Transverse colon (tissue), 4 donors: ENCODE measurements around the gene SLC34A1.

Source experiments
- EP300 ChIP-seq: sonication (generic); formaldehyde crosslinking; IDR thresholded peaks from one replicate; pipeline ENCODE4 v1.6.1; 2017; ENCODE audit warnings: antibody characterized with exemption, low read depth
- POLR2A ChIP-seq: fragments of 450-650 bp; IDR thresholded peaks from one replicate; pipeline ENCODE4 v1.6.1; 2016; ENCODE audit warnings: antibody characterized with exemption, mild to moderate bottlenecking, moderate library complexity
- POLR2AphosphoS5 ChIP-seq, 3 donors: sonication (generic); formaldehyde crosslinking; IDR thresholded peaks; one replicate each; pipeline ENCODE4 v1.6.1; 2016; ENCODE audit warnings: antibody characterized with exemption in 3 of 3
- TF ChIP-seq, protein P1 (sequence below), 5 experiments: fragments of 200-600 bp in 3 of 5; fragments of 450-650 bp in 2 of 5; sonication (generic) in 3 of 5; IDR thresholded peaks; 1 replicate in 2 of 5; 2 replicates in 3 of 5; pipeline ENCODE4 v1.5.1; 2016 to 2017; ENCODE audit warnings: antibody characterized with exemption in 5 of 5, inconsistent platforms in 3 of 5, mild to moderate bottlenecking in 2 of 5, moderate library complexity in 1 of 5

DNA sequence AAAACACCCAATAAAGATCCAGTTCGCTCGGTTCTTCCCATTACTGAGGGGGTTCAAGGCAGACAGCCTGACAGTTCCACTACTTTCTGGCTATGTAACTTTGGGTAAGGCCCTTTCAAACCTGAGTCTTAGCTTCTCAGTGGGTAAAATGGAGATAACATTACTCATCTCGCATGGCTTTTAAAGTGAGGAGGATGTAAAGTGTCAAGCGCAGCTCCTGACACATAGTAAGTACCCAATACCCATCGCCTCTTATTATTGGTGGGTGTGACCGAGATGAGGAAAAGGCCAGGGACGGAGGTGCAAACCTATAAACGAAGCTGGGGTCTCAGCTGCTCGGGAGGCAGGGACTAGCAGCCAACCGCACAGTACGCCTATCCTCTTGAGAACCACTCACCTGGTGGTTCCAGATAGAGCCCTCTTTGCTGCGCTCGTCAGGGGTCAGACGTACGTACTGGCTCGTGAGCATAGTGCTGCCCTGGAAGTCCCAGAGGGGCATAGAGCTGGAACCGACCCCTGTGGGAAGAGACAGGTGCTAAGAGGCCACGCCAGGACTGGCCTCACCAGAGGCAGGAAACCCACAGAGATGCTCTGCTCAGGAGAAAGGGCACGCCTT lies 33.4 kb upstream of the SLC34A1 start:
- TF ChIP-seq, protein P1, sequence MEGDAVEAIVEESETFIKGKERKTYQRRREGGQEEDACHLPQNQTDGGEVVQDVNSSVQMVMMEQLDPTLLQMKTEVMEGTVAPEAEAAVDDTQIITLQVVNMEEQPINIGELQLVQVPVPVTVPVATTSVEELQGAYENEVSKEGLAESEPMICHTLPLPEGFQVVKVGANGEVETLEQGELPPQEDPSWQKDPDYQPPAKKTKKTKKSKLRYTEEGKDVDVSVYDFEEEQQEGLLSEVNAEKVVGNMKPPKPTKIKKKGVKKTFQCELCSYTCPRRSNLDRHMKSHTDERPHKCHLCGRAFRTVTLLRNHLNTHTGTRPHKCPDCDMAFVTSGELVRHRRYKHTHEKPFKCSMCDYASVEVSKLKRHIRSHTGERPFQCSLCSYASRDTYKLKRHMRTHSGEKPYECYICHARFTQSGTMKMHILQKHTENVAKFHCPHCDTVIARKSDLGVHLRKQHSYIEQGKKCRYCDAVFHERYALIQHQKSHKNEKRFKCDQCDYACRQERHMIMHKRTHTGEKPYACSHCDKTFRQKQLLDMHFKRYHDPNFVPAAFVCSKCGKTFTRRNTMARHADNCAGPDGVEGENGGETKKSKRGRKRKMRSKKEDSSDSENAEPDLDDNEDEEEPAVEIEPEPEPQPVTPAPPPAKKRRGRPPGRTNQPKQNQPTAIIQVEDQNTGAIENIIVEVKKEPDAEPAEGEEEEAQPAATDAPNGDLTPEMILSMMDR (IDR thresholded peaks at IDR 0.05) = no peak
- TF ChIP-seq EP300 (no peak), POLR2A (no peak), POLR2AphosphoS5 (IDR thresholded peaks at IDR 0.05) (no peak)
